PC-9 (cell line): ENCODE results near the gene PPA1.

Experiments
- EZH2 ChIP-seq: fragments of 200-600 bp; sonication (generic); IDR thresholded peaks from 2 replicates; pipeline ENCODE4 v1.8.0; 2017; ENCODE audit warnings: antibody characterized with exemption, low read depth
- TF ChIP-seq, protein P1 (sequence below): fragments of 200-600 bp; sonication (generic); conservative IDR thresholded peaks from 2 replicates; pipeline ENCODE4 v1.6.1; 2017; ENCODE audit warnings: mixed run types, antibody characterized with exemption, mild to moderate bottlenecking, moderate library complexity

DNA sequence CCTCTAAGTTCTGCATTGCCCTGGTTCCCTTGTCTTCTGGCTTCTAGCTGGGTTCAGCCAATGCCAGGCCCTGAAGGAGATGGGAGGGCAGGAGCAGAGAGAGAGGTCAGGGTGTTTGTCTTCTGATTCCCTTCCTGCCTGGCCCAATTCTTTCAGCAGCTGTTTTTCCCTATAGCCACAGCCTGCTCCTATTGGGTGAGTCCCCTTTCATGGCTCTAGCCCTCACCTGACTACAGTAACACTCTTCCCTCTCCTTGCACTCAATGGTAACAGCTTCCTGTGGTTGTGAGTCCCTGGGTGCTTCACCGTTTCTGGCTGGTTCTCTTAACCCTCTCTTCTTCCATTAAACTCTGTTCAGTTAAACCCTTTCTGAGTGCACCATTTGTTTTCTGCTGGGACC lies 33.5 kb upstream of the PPA1 start:
- TF ChIP-seq, protein P1, sequence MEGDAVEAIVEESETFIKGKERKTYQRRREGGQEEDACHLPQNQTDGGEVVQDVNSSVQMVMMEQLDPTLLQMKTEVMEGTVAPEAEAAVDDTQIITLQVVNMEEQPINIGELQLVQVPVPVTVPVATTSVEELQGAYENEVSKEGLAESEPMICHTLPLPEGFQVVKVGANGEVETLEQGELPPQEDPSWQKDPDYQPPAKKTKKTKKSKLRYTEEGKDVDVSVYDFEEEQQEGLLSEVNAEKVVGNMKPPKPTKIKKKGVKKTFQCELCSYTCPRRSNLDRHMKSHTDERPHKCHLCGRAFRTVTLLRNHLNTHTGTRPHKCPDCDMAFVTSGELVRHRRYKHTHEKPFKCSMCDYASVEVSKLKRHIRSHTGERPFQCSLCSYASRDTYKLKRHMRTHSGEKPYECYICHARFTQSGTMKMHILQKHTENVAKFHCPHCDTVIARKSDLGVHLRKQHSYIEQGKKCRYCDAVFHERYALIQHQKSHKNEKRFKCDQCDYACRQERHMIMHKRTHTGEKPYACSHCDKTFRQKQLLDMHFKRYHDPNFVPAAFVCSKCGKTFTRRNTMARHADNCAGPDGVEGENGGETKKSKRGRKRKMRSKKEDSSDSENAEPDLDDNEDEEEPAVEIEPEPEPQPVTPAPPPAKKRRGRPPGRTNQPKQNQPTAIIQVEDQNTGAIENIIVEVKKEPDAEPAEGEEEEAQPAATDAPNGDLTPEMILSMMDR: no peak
- no peak for TF ChIP-seq EZH2
